ENCODE data around the gene PTPRK. TPM values are rescaled to one million over a fixed set of nuclear protein-coding genes. Genes with fewer than 3 reads are reported as not detected.

The PTPRK gene
- total and polyA plus RNA-seq, 10 of the 15 experiments (the other 5 are each of a cell fraction or from before 2014, with no cell fraction given): 0.23 to 1.9 (median 0.55) TPM

- no peak overlapping the region for H3K27ac ChIP-seq (ENCODE audit: control insufficient read depth, insufficient read depth)
- no peak overlapping the region for H3K9ac ChIP-seq (ENCODE audit: control insufficient read depth, insufficient read depth, low read length)
- no peaks in the 10 kb centered on the region for H3K27me3 ChIP-seq (replicated peaks in 1 of 2; ENCODE audit: control insufficient read depth in 2 of 2, insufficient read depth in 2 of 2, low read length in 1 of 2)
- WGBS (ENCODE audit: insufficient coverage, insufficient replicate concordance, low lambda C conversion rate, missing lambda C conversion rate): 47% methylated on average over 3 of the region's 3 CpGs
- H3K79me2 ChIP-seq (ENCODE audit: control insufficient read depth, insufficient read depth, low read length): no peaks in the 10 kb centered on the region
- ChIA-PET RAD21 (ENCODE audit: unreplicated experiment) (no interaction called here), SMC1A (ENCODE audit: uncharacterized antibody, unreplicated experiment) (no interaction called here), POLR2A (no interaction called here), CTCF (no interaction called here)
- in situ Hi-C loops (cut with MboI): no loop called here
- H3K4me2 ChIP-seq (ENCODE audit: control insufficient read depth, insufficient read depth): no peak overlapping the region
- intact Hi-C loops (cut with micrococcal nuclease; ENCODE audit: unreplicated experiment): no loop called here
- no peak overlapping the region for H2AFZ ChIP-seq (ENCODE audit: control insufficient read depth, low read depth, low read length)
- no peak overlapping the region for H3K4me3 ChIP-seq
- DNase-seq (ENCODE audit: low read depth, low spot score) (no peak), ATAC-seq (no peak), FAIRE-seq (no peak)
- H3K4me1 ChIP-seq (ENCODE audit: control insufficient read depth, insufficient read depth, low read length): no peaks in the 10 kb centered on the region
- H4K20me1 ChIP-seq (ENCODE audit: control insufficient read depth, insufficient read depth): no peaks in the 10 kb centered on the region
- TF ChIP-seq RAD51 (IDR thresholded peaks at IDR 0.05): no peak
- no peaks in the 10 kb centered on the region for H3K9me3 ChIP-seq (replicated peaks; ENCODE audit: control insufficient read depth, insufficient read depth, low read length)
- BruUV-seq (replicated peaks): no TSS peak
- H3K36me3 ChIP-seq (ENCODE audit: control insufficient read depth in 2 of 2, insufficient read depth in 2 of 2, low read length in 1 of 2): no peaks in the 10 kb centered on the region
These were observed 333.7 kb downstream of the PTPRK start for GRCh38 chr6:128186729-128187128.

DNA sequence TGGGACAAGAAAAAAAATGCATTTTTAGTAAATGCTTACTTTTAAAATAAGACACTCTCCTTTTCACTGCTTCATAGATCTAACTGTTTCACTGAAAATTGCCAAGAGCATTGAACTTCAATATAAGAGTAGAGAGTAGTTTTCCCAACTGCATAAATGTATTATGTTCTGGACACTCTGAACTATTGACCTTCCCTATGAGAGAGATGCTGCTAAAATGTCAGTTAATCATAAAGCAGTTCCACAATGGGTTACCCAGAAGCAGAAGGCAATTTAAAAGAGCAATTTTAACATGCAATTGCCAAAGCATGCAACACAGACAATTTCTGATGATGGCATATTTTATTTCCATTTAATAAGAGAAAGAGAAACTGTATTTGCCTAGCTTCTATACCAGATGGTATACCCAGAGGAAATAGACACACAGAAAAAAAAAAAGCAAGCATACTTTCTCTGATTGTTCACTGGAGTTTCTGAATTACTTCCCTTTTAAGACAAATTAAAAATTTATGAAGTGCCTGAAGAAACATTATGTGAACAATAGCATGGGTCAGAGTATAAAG, 340.4 kb downstream of the PTPRK start:
- no peak overlapping the region for H3K4me3 ChIP-seq
- ATAC-seq (no peak), DNase-seq (ENCODE audit: low read depth, low spot score) (no peak), FAIRE-seq (no peak)
- CTCF ChIA-PET: no interaction called here
- no TSS peak for BruUV-seq (replicated peaks)
- intact Hi-C loops (cut with micrococcal nuclease; ENCODE audit: unreplicated experiment): no loop called here
- H3K9me3 ChIP-seq (replicated peaks; ENCODE audit: control insufficient read depth, insufficient read depth, low read length): no peaks in the 10 kb centered on the region
- H3K79me2 ChIP-seq (ENCODE audit: control insufficient read depth, insufficient read depth, low read length): no peaks in the 10 kb centered on the region
- H3K4me1 ChIP-seq (ENCODE audit: control insufficient read depth, insufficient read depth, low read length): no peaks in the 10 kb centered on the region
- in situ Hi-C loops (cut with MboI): no loop called here
- SMC1A ChIA-PET (ENCODE audit: uncharacterized antibody, unreplicated experiment): no interaction called here
- H3K9ac ChIP-seq (ENCODE audit: control insufficient read depth, insufficient read depth, low read length): no peak overlapping the region
- no peaks in the 10 kb centered on the region for H3K36me3 ChIP-seq (ENCODE audit: control insufficient read depth in 2 of 2, insufficient read depth in 2 of 2, low read length in 1 of 2)
- no peaks in the 10 kb centered on the region for H3K27me3 ChIP-seq (replicated peaks in 1 of 2; ENCODE audit: control insufficient read depth in 2 of 2, insufficient read depth in 2 of 2, low read length in 1 of 2)
- H3K27ac ChIP-seq (ENCODE audit: control insufficient read depth, insufficient read depth): no peak overlapping the region
- no peak overlapping the region for H3K4me2 ChIP-seq (ENCODE audit: control insufficient read depth, insufficient read depth)
- RAD21 ChIA-PET (ENCODE audit: unreplicated experiment): no interaction called here
- no peak overlapping the region for H2AFZ ChIP-seq (ENCODE audit: control insufficient read depth, low read depth, low read length)
- H4K20me1 ChIP-seq (ENCODE audit: control insufficient read depth, insufficient read depth): no peaks in the 10 kb centered on the region
- POLR2A ChIA-PET: no interaction called here
- TF ChIP-seq ZNF217 (IDR thresholded peaks at IDR 0.05): no peak
- TF ChIP-seq REST (IDR thresholded peaks at IDR 0.05; ENCODE audit: low read depth, low read length): no peak
- TF ChIP-seq, protein P1, sequence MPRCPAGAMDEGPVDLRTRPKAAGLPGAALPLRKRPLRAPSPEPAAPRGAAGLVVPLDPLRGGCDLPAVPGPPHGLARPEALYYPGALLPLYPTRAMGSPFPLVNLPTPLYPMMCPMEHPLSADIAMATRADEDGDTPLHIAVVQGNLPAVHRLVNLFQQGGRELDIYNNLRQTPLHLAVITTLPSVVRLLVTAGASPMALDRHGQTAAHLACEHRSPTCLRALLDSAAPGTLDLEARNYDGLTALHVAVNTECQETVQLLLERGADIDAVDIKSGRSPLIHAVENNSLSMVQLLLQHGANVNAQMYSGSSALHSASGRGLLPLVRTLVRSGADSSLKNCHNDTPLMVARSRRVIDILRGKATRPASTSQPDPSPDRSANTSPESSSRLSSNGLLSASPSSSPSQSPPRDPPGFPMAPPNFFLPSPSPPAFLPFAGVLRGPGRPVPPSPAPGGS (IDR thresholded peaks at IDR 0.05; ENCODE audit: borderline replicate concordance, insufficient read depth, low read depth, low read length, poor library complexity, severe bottlenecking): no peak
- no peak for TF ChIP-seq ZSCAN29 (IDR thresholded peaks at IDR 0.05)
- TF ChIP-seq BCL11A (IDR thresholded peaks at IDR 0.05; ENCODE audit: low read depth, low read length): no peak
- TF ChIP-seq, protein P2, sequence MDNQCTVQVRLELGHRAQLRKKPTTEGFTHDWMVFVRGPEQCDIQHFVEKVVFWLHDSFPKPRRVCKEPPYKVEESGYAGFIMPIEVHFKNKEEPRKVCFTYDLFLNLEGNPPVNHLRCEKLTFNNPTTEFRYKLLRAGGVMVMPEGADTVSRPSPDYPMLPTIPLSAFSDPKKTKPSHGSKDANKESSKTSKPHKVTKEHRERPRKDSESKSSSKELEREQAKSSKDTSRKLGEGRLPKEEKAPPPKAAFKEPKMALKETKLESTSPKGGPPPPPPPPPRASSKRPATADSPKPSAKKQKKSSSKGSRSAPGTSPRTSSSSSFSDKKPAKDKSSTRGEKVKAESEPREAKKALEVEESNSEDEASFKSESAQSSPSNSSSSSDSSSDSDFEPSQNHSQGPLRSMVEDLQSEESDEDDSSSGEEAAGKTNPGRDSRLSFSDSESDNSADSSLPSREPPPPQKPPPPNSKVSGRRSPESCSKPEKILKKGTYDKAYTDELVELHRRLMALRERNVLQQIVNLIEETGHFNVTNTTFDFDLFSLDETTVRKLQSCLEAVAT (IDR thresholded peaks at IDR 0.05): no peak
- no peak for TF ChIP-seq HDAC6 (IDR thresholded peaks at IDR 0.05; ENCODE audit: unreplicated experiment)
- TF ChIP-seq ASH2L (IDR thresholded peaks at IDR 0.05; ENCODE audit: borderline replicate concordance, low read depth): no peak
- TF ChIP-seq RELA (IDR thresholded peaks at IDR 0.05; ENCODE audit: borderline replicate concordance, partially characterized antibody): no peak
- no peak for TF ChIP-seq MAX (IDR thresholded peaks at IDR 0.05; ENCODE audit: low read depth, low read length)
- TF ChIP-seq FOS (IDR thresholded peaks at IDR 0.05; ENCODE audit: borderline replicate concordance, extremely low read depth, insufficient read length): no peak

All from GM12878 (cell line).